Caco-2 (cell line): ENCODE results near the gene ATXN7L1. TPM values are rescaled to one million over a fixed set of nuclear protein-coding genes. Genes with fewer than 3 reads are reported as not detected.

Experiments
- BruUV-seq: library from RNA; stranded (reverse); fragments of 400-500 nt; replicated peaks from 2 replicates; lab custom pipeline; 2021; lab: Mats Ljungman, UMichigan
- CTCF ChIA-PET: fragments of 300-600 bp; sonication (Branson Sonifier 250); formaldehyde crosslinking; loops from one replicate; lab custom pipeline; 2022; ENCODE audit warnings: antibody characterized with exemption; lab: Charles Lee
- POLR2A ChIA-PET: fragments of 300-600 bp; sonication (Branson Sonifier 250); formaldehyde crosslinking; loops from one replicate; lab custom pipeline; 2022; ENCODE audit warnings: antibody characterized with exemption; lab: Charles Lee
- DNase-seq, 2 experiments: peaks; one replicate each; pipeline versions ENCODE4 v3.0.0 to v3.0.0-alpha.2; 2020 to 2022
- H3K27me3 ChIP-seq: replicated peaks from 2 replicates; pipeline ENCODE4 v1.6.0; 2011; ENCODE audit warnings: low read length; ENCODE audit not compliant: control insufficient read depth, insufficient read depth
- H3K36me3 ChIP-seq: 2 replicates; pipeline ENCODE4 v1.5.1; 2011; ENCODE audit warnings: low read length; ENCODE audit not compliant: control insufficient read depth, insufficient read depth
- H3K4me1 ChIP-seq: fragments of 250-450 bp; sonication (Bioruptor Pico); 2 replicates; pipeline ENCODE4 v1.5.1; 2020; ENCODE audit warnings: mild to moderate bottlenecking
- H3K4me3 ChIP-seq: 2 replicates; pipeline ENCODE4 v1.5.1; 2011; ENCODE audit warnings: low read depth, mild to moderate bottlenecking, control low read depth, low read length
- H3K9me3 ChIP-seq: fragments of 250-450 bp; sonication (Bioruptor Pico); 2 replicates; pipeline ENCODE4 v1.5.1; 2020; ENCODE audit warnings: mild to moderate bottlenecking, moderate library complexity
- H3K27ac Mint-ChIP-seq: one replicate; pipeline ENCODE4 v1.8.0; 2022; ENCODE audit warnings: mixed read lengths; ENCODE audit not compliant: unreplicated experiment
- H3K27me3 Mint-ChIP-seq: one replicate; pipeline ENCODE4 v1.8.0; 2022; ENCODE audit warnings: mixed read lengths; ENCODE audit not compliant: insufficient read depth, unreplicated experiment
- H3K36me3 Mint-ChIP-seq: one replicate; pipeline ENCODE4 v1.8.0; 2022; ENCODE audit warnings: mild to moderate bottlenecking, mixed read lengths; ENCODE audit not compliant: insufficient read depth, unreplicated experiment
- H3K4me1 Mint-ChIP-seq: one replicate; pipeline ENCODE4 v1.8.0; 2022; ENCODE audit warnings: low read depth, mixed read lengths; ENCODE audit not compliant: unreplicated experiment
- H3K4me3 Mint-ChIP-seq: one replicate; pipeline ENCODE4 v1.8.0; 2022; ENCODE audit warnings: mild to moderate bottlenecking, moderate library complexity, mixed read lengths; ENCODE audit not compliant: unreplicated experiment
- H3K9me3 Mint-ChIP-seq: one replicate; pipeline ENCODE4 v1.8.0; 2022; ENCODE audit warnings: mixed read lengths; ENCODE audit not compliant: unreplicated experiment
- CTCF ChIP-seq, 2 experiments: fragments of 200-600 bp in 1 of 2; IDR thresholded peaks; 1 replicate in 1 of 2; 2 replicates in 1 of 2; pipeline versions ENCODE4 v1.5.1 to v1.8.0; 2011 to 2022; ENCODE audit warnings: antibody characterized with exemption in 1 of 2, control low read depth in 1 of 2, inconsistent platforms in 1 of 2, low read depth in 1 of 2, low read length in 1 of 2, mild to moderate bottlenecking in 1 of 2, moderate library complexity in 1 of 2; ENCODE audit not compliant: insufficient read depth in 1 of 2, severe bottlenecking in 1 of 2, unreplicated experiment in 1 of 2
- intact Hi-C: fragments of 100-400 bp; cut with micrococcal nuclease; formaldehyde crosslinking; loops from one replicate; pipeline ENCODE4 v1.10.0; 2022; ENCODE audit not compliant: unreplicated experiment
- total RNA-seq: library from RNA; stranded (reverse); gene quantifications from 2 replicates; pipeline ENCODE4 v1.2.3, GENCODE V29; 2022

ATXN7L1 gene
- total RNA-seq, 1 experiment from 2014 or later = 14.1 TPM

GRCh38 chr7:105896407-105896911 lies 20.1 kb upstream of the ATXN7L1 start:
- ChIA-PET POLR2A (no interaction called here), CTCF (interaction anchor here (0.7 to 1.2 kb wide), 2 partner anchors 11 to 244 kb away, joined by 3 to 4 read pairs; no protein-coding TSS in a partner anchor)
- H3K4me3 Mint-ChIP-seq = no peak overlapping the region
- no peaks in the 10 kb centered on the region for H3K9me3 Mint-ChIP-seq
- no peak for TF ChIP-seq CTCF (IDR thresholded peaks at IDR 0.05; ENCODE audit: insufficient read depth in 1 of 2, low read depth in 1 of 2, low read length in 1 of 2, severe bottlenecking in 1 of 2, unreplicated experiment in 1 of 2)
- intact Hi-C loops = no loop called here
- no peak overlapping the region for H3K4me3 ChIP-seq
- peaks cover 15% of the 10 kb centered on the region for H3K4me1 Mint-ChIP-seq
- H3K27me3 ChIP-seq = no peaks in the 10 kb centered on the region
- DNase-seq = no peak
- no peaks in the 10 kb centered on the region for H3K9me3 ChIP-seq
- H3K27me3 Mint-ChIP-seq = no peaks in the 10 kb centered on the region
- no peaks in the 10 kb centered on the region; the same call in 1 of the 2 replicates for H3K4me1 ChIP-seq
- no peaks in the 10 kb centered on the region for H3K36me3 ChIP-seq
- no peak overlapping the region for H3K27ac Mint-ChIP-seq
- no peaks in the 10 kb centered on the region for H3K36me3 Mint-ChIP-seq
- no TSS peak for BruUV-seq

GRCh38 chr7:105894131-105894530 lies 17.7 kb upstream of the ATXN7L1 start:
- Mint-ChIP-seq H3K27ac (no peak overlapping the region), H3K36me3 (no peaks in the 10 kb centered on the region), H3K9me3 (no peaks in the 10 kb centered on the region), H3K4me1 (peaks cover 15% of the 10 kb centered on the region), H3K27me3 (no peaks in the 10 kb centered on the region), H3K4me3 (no peak overlapping the region)
- TF ChIP-seq CTCF (IDR thresholded peaks at IDR 0.05; ENCODE audit: insufficient read depth in 1 of 2, low read depth in 1 of 2, low read length in 1 of 2, severe bottlenecking in 1 of 2, unreplicated experiment in 1 of 2) = no peak
- Histone ChIP-seq H3K4me3 (no peak overlapping the region), H3K27me3 (no peaks in the 10 kb centered on the region), H3K9me3 (no peaks in the 10 kb centered on the region), H3K36me3 (no peaks in the 10 kb centered on the region), H3K4me1 (no peaks in the 10 kb centered on the region; the same call in 1 of the 2 replicates)
- BruUV-seq = no TSS peak
- CTCF ChIA-PET = no interaction called here
- intact Hi-C loops = no loop called here
- no peak for DNase-seq
- POLR2A ChIA-PET = no interaction called here

- intact Hi-C loops = no loop called here
- Mint-ChIP-seq H3K4me1 (peaks cover 15% of the 10 kb centered on the region), H3K27me3 (no peaks in the 10 kb centered on the region), H3K27ac (no peak overlapping the region), H3K4me3 (no peak overlapping the region), H3K9me3 (no peaks in the 10 kb centered on the region), H3K36me3 (no peaks in the 10 kb centered on the region)
- H3K9me3 ChIP-seq = no peaks in the 10 kb centered on the region
- POLR2A ChIA-PET = no interaction called here
- TF ChIP-seq CTCF (IDR thresholded peaks at IDR 0.05; ENCODE audit: insufficient read depth in 1 of 2, low read depth in 1 of 2, low read length in 1 of 2, severe bottlenecking in 1 of 2, unreplicated experiment in 1 of 2) = no peak
- DNase-seq = no peak
- no TSS peak for BruUV-seq
- CTCF ChIA-PET = no interaction called here
- no peaks in the 10 kb centered on the region; the same call in 1 of the 2 replicates for H3K4me1 ChIP-seq
- H3K36me3 ChIP-seq = no peaks in the 10 kb centered on the region
- H3K4me3 ChIP-seq = no peak overlapping the region
- no peaks in the 10 kb centered on the region for H3K27me3 ChIP-seq
These were observed 16.0 kb upstream of the ATXN7L1 start for GRCh38 chr7:105892387-105892786.
